Central memory CD4-positive, alpha-beta T cell (primary cell): Measurements from ENCODE around the gene SIGLEC11.
"Not testable (repeated sequence)": the region's sequence is repeated elsewhere in the genome, so short reads cannot be mapped to it uniquely, and the experiment has no call there.

Experiments used
- DNase-seq: peaks from one replicate; pipeline ENCODE4 v3.0.0; 2022

The SIGLEC11 gene

DNA sequence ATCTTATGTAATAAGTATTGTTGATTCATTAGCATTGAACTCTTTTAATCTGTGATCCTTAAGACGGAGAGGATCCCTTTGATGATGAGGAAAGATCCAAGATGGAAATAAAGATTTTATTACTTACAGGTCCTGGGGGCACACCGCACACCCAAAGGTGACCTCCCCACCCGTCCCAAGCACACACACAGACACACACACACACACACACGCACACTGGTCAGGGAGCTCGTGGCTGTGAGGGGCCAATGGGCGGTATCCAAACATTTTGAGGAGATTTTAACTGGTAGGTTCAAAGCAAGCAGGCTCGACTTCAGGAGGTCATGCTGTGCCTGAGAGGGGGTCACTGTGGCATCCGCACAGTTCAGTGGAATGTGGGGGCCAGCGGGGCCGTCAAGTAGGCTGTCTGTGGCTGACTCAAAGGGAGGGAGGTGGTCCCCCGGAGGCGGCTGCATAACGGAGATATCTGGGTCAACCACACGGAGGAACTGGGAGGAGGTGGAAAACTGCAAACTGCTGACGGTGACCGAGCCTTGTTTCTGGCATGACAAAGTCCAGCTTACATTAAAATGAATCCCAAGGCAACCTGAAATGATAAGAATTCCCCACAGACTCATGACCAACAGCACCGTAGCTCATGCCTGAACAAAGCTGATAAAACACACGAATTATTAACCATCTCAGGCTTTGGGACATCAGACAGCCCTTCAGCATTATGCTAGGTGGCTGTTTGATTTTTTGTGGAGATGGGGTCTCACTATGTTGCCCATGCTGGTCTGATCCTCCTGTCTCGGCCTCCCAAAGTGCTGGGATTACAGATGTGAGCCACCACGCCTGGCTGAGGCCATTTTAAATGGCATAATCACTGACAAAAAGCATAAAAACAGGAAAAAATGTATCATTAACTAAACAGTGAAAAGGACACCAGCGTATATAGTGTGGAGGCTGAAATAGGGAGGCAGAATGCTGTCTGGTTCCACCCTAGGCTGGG is 20.9 kb upstream of the SIGLEC11 start:
- DNase-seq: no peak

GRCh38 chr19:49978324-49978723 is 17.4 kb upstream of the SIGLEC11 start:
- DNase-seq: no peak

DNA sequence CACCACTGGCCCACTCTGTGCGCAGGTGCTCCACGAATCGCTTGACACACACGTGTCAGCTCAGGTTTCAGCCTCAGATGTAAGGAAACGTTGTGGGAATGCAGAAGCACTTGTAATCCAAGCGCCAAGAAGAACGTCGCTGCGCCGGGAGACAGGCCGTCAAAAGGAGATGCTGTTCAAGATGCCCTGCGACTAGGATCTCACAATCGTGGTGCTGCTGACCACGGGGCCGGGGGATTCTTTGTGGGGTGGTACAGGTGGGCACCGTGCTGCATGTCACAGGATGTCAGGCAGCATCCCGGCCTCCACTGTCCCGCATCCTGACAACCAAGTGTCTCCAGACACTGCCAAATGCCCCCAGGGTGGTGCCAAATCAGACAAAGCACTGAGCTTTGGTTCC is 16.9 kb upstream of the SIGLEC11 start:
- DNase-seq: no peak

- no peak for DNase-seq
Observed at GRCh38 chr19:49977076-49977475, 16.1 kb upstream of the SIGLEC11 start.

DNA sequence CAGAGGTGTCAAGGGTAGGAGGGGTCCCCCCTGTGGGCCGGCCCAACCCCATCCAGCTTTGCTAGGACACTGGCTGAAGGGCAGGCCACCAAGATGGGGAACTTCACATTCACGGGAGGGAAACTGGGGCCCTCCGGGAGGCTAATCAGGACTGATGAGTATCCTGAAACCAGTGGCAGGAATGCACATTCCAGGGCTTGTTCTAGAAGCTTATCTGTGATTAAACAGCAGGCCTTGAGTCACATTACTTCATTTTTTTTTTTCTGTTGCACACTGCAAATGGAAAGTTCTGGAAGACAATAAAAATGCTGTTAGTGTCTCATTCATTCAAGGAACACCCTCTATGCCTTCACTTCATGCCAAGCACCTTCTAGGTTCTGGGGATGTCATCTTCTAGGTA is 15.5 kb upstream of the SIGLEC11 start:
- DNase-seq: no peak

DNA sequence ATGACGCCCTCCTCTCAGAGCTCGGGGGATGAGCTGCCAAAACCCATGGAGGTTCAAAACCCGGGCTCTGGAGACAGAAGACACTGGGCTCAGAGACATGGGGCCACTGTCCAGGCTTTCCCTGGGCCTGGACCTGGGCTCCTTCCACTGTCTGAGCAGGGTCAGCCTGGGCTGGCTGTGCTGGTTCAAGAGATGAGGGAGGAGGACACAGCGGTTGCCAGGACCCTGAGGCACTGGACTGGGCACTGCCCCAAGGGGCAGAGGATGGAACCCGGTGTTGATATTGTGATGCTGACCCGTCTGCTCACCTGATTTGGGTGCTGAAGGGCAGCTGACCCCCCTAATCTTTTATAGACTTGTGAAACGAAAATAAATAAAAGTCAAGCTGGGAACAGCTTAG is 14.1 kb upstream of the SIGLEC11 start:
- no peak for DNase-seq

- DNase-seq: no peak
Observed at GRCh38 chr19:49973987-49974386, 13.0 kb upstream of the SIGLEC11 start.

DNA sequence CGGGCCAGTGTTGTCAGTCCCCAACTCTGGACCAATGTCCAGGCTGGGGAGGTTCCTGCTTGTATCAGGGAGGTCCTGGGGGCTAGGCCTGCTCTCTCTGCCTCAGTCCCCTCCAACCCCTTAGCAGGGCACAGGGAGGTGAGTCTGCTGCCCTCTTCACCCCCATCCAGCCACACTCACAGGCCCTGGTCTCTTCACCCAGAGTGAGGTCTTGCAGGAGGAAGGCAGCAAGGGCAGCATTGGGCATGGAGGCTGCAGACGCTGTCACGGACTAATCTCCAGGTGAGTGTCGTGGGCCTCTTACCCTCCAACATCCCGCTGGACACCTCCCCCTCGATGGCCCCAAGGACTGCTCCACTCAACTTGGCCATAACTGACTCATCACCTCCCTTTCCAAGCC is 11.9 kb upstream of the SIGLEC11 start:
- DNase-seq: no peak

DNA sequence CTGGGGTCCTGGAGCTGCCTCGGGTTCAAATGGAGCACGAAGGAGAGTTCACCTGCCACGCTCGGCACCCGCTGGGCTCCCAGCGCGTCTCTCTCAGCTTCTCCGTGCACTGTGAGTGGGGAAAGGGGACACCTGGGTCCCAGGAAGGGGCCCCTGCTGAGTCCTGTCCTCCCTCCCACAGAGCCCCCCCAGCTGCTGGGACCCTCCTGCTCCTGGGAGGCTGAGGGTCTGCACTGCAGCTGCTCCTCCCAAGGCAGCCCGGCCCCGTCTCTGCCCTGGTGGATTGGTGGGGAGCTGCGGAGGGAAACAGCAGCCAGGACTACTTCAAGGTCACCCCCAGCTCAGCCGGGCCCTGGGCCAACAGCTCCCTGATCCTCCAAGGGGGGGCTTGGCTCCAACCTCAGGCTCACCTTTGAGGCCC is 11.0 kb upstream of the SIGLEC11 start:
- DNase-seq: no peak

DNA sequence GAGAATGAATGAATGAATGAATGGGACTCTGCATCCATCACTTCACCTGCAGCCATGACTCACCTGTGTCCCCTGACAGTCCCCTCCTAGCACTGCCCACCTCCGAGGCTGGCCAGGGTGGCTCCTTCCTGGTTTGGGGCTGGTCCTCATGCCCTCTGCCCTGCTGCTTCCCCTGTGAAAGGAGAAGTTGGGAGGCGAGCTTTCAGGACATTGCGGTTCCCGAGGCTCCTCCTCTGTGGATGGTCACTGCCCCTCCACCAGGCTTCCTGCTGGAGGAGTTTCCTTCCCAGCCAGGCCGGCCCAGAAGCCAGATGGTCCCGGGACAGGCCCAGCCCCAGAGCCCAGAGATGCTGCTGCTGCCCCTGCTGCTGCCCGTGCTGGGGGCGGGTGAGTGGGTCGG is 8.4 kb upstream of the SIGLEC11 start:
- DNase-seq: not testable (repeated sequence)

DNA sequence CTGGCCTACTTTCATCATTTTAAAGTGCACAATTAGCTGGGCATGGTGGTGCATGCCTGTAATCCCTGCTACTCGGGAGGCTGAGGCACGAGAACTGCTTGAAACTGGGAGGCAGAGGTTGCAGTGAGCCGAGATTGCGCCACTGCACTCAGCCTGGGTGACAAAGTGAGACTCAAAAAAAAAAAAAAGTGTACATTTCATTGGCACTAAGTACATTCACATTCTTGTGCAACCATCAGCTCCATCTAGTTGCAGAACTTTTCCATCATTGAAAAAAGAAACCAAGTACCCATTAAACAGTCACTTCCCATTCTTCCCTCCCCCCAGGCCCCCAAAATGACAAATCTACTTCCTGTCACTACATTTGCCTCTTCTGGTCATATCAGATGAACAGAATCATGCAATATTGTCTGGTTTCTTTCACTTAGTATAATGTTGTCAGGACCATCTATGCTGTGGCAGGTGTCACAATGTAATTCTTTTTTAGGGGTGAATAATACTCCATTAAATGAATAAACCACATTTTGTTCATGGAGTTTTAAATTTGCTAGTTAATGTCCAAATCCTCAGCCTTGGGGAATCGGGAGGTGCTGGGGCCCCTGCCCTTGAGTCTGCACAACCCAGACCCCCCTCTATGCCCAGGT is 7.4 kb upstream of the SIGLEC11 start:
- no peak for DNase-seq

DNA sequence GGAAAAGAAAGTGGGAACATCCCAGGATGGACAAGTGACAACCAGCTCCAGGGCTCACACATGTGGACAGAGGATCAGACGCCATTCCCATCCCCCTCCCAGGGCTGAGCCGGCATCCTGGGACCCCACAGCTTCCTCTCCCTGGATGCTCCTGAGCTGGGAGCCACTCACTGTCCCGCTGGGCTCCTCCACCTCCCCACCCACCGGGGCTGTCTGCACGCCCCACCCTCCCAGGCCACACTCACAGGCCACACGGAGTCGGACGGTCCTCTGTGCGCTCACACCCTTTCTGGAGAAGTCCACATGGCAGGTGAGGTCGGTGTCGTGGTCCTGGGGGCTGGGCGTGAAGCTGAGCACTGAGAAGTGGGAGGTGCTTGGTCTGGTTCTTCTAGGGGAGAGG is 1.1 kb downstream of the SIGLEC11 start:
- DNase-seq: not testable (repeated sequence)

GRCh38 chr19:49958596-49958995 is 2.4 kb downstream of the SIGLEC11 start:
- not testable (repeated sequence) for DNase-seq

GRCh38 chr19:49958144-49958543 is 2.8 kb downstream of the SIGLEC11 start:
- not testable (repeated sequence) for DNase-seq

- DNase-seq: no peak
Observed at GRCh38 chr19:49957262-49957915, 3.6 kb downstream of the SIGLEC11 start.

GRCh38 chr19:49956115-49956495 is 4.9 kb downstream of the SIGLEC11 start:
- no peak for DNase-seq

- no peak for DNase-seq
Observed at GRCh38 chr19:49954933-49955332, 6.0 kb downstream of the SIGLEC11 start.

DNA sequence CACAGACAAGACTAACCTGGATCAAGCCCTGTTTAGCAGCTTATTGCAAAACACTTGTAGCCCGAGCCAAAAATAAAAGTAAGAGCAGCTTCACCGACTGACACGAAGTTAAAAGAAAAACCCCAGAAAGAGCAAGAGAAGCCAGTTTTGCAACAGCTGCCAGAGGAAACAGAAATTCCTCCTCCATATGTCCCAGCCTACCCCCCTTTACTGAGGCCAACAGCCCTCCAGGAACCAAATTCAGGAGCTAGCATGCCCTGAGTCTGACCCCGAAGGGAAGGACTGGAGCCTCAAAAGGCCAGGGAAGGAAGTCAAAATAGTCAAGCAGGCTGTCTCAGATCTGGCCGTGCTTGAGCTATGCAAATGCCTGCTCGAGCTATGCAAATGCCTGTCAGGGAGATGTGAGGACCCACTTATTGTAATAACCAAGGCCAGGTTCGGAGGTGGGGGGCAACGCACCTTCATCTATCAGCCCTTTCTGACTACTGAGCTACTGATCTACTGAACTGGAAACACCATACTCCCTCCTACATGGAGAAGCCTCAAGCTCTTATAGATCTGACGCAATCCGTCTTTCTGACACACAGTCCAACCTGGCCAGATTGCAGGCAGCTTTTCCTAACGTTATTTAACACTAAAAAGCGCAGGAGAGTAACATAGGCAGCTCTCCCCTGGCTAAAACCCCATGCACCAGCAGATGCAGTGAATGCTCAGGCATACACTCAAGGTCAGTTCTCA is 6.7 kb downstream of the SIGLEC11 start:
- no peak for DNase-seq

DNA sequence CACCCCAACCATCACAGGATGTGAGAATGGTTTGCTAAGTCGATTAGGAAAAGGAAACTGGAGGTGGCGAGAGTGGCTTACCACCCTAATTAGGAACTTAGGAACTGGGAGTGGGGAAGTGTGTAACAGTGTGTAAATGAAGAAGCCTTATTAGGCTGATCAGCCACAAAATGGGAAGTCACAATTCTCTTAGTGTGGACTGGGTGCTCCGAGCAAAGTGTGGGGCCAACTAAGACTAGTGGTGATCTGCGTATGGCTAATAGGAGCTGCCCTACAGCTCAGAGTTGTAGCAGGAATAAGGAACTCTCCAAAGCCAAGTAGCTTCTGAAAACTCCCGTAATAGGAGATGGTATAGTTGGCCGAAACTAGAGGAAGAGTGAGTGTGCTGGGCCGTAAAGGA is 7.6 kb downstream of the SIGLEC11 start:
- no peak for DNase-seq

DNA sequence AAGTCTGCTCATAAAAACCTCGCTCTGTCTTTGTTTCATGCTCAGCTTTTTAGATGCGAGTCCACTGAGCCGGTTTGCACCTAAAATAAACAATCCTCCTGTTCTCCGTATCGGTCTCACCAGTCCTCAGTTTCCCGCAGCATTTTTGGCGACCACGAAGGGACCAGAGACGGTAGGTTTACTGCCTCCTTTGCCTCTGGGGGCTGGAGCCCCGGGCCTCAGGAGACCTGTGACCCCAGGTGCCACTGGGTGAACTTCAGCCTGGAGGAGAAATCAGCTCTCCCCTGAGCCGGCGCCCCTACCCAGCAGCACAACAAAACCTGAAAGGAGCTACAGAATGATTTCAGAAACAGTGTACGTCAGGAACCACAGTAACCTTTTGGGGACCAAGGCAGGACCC is 8.1 kb downstream of the SIGLEC11 start:
- no peak for DNase-seq

DNA sequence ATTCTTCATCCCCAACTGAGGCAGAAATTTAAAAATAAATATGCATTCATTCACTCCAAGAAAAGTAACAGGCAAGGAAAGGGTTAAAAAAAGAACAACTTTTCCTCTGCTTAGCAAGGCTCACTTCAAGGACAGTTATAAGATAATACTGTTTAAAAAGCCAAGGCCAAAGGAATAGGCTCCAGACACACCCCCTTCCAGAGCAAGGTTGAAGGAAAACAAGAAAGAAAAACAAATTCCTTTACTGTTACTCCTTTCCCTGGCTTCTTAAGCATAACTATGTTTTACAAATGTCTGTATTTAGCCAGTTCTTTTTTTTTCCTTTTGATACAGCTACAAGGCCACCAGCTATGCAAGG is 8.5 kb downstream of the SIGLEC11 start:
- DNase-seq: no peak

DNA sequence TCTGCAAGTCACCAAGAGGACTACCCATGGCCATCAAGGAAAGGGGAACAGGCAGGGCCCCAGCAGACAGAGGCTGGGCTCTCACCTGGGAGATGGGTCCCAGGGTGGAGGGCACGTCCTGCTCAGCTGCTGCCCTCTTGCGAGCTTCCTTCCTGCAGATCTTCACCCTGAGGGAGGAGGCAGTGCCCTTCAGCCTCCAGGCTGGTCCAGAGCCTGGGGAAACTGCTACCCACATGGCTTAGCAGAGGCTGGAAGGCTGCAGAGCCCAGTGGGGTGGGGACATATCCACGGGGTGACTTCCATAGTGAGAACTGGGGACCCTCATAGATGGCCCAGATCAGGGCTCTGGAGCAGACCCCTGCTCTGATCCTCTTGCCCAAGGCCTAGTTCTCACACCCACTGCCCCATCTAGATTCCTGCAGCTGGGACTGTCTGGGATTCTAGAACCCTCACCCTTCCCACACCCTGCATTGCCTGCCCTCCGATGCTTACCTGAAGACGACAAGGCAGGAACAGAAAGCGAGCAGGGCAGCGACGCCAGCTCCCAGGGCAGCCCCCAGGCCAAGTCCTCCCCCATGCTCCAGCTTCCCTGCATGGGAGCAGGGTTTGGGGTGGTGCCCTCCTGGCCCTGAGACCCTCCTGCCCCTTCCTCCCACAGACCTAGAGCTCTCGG is 9.0 kb downstream of the SIGLEC11 start:
- no peak for DNase-seq
